K562 (cell line): ENCODE data around the gene ZMIZ1.

Source experiments
- EP400 ChIP-seq: fragments of 450-650 bp; IDR thresholded peaks from 2 replicates; pipeline ENCODE4 v1.6.1; 2017; ENCODE audit warnings: antibody characterized with exemption, mild to moderate bottlenecking, moderate library complexity
- HDAC2 ChIP-seq: fragments of 450-650 bp; IDR thresholded peaks from 2 replicates; pipeline ENCODE4 v1.6.1; 2016; ENCODE audit warnings: mild to moderate bottlenecking
- MYNN ChIP-seq, 2 experiments: sonication (generic); formaldehyde crosslinking in 1 of 2; IDR thresholded peaks; 2 replicates each; pipeline versions ENCODE4 v1.5.0 to v1.6.1; 2016 to 2020; ENCODE audit warnings: antibody characterized with exemption in 1 of 2, missing genetic modification reagents in 1 of 2
- PCBP1 ChIP-seq: fragments of 200-400 bp; formaldehyde crosslinking; IDR thresholded peaks from 2 replicates; pipeline ENCODE4 v1.6.1; 2018; ENCODE audit warnings: mild to moderate bottlenecking, low read depth, low read length; ENCODE audit not compliant: poor library complexity, severe bottlenecking
- POLR2AphosphoS5 ChIP-seq: IDR thresholded peaks from 2 replicates; pipeline ENCODE4 v1.6.1; 2011; ENCODE audit warnings: mild to moderate bottlenecking, low read depth, low read length, moderate library complexity; ENCODE audit not compliant: control insufficient read depth, insufficient read depth
- RFX5 ChIP-seq: IDR thresholded peaks from 2 replicates; pipeline ENCODE4 v1.6.1; 2011; ENCODE audit warnings: low read depth, mild to moderate bottlenecking, improper control_type of control experiment, low read length
- SAFB2 ChIP-seq: fragments of 200-400 bp; formaldehyde crosslinking; IDR thresholded peaks from 2 replicates; pipeline ENCODE4 v1.6.1; 2018; ENCODE audit warnings: borderline replicate concordance, low read length, low read depth, moderate library complexity; ENCODE audit not compliant: severe bottlenecking
- SIN3B ChIP-seq: fragments of 450-650 bp; IDR thresholded peaks from 2 replicates; pipeline ENCODE4 v1.6.1; 2017; ENCODE audit warnings: low read depth, mild to moderate bottlenecking, moderate library complexity
- SP1 ChIP-seq: sonication (generic); formaldehyde crosslinking; IDR thresholded peaks from 2 replicates; pipeline ENCODE4 v1.8.1; 2022; ENCODE audit warnings: mild to moderate bottlenecking, missing genetic modification reagents
- TAF1 ChIP-seq: IDR thresholded peaks from 2 replicates; pipeline ENCODE4 v1.6.1; 2011; ENCODE audit warnings: mild to moderate bottlenecking, low read length, moderate library complexity; ENCODE audit not compliant: insufficient read depth, control insufficient read depth, severe bottlenecking; ENCODE audit errors: extremely low read depth
- WHSC1 ChIP-seq: IDR thresholded peaks from one replicate; pipeline ENCODE4 v1.6.1; 2012; ENCODE audit warnings: low read length, control low read depth, inconsistent platforms

- no peak for TF ChIP-seq SP1
- TF ChIP-seq RFX5: no peak
- TF ChIP-seq SIN3B: no peak
- no peak for TF ChIP-seq HDAC2
- TF ChIP-seq EP400: no peak
- no peak for TF ChIP-seq POLR2AphosphoS5
- no peak for TF ChIP-seq WHSC1
- TF ChIP-seq TAF1: no peak
- TF ChIP-seq PCBP1: no peak
- TF ChIP-seq MYNN (IDR thresholded peaks at IDR 0.05): no peak
- no peak for TF ChIP-seq MYNN (CRISPR knock-in tag; IDR thresholded peaks at IDR 0.05)
- no peak for TF ChIP-seq SAFB2
These were observed 72.1 kb downstream of the ZMIZ1 start for GRCh38 chr10:79140855-79141254.
